ENCODE results near the gene ATXN2.

ATXN2 gene

GRCh38 chr12:111453071-111453989, 145.8 kb downstream of the ATXN2 start:
- TF ChIP-seq GATA3 (IDR thresholded peaks at IDR 0.05; ENCODE audit: low read depth, low read length) (no peak), GATA2 (IDR thresholded peaks at IDR 0.05; ENCODE audit: low read depth, low read length) (no peak)

- TF ChIP-seq GATA3 (IDR thresholded peaks at IDR 0.05; ENCODE audit: low read depth, low read length): no peak
- no peak for TF ChIP-seq GATA2 (IDR thresholded peaks at IDR 0.05; ENCODE audit: low read depth, low read length)
Measured at GRCh38 chr12:111451649-111452129, 147.4 kb downstream of the ATXN2 start.

- TF ChIP-seq GATA2 (IDR thresholded peaks at IDR 0.05; ENCODE audit: low read depth, low read length): no peak
- TF ChIP-seq GATA3 (IDR thresholded peaks at IDR 0.05; ENCODE audit: low read depth, low read length): no peak
Measured at GRCh38 chr12:111451232-111451631, 147.9 kb downstream of the ATXN2 start.

GRCh38 chr12:111450676-111451075, 148.4 kb downstream of the ATXN2 start:
- no peak for TF ChIP-seq GATA2 (IDR thresholded peaks at IDR 0.05; ENCODE audit: low read depth, low read length)
- TF ChIP-seq GATA3 (IDR thresholded peaks at IDR 0.05; ENCODE audit: low read depth, low read length): no peak

GRCh38 chr12:111448846-111449790, 150.0 kb downstream of the ATXN2 start:
- TF ChIP-seq GATA3 (IDR thresholded peaks at IDR 0.05; ENCODE audit: low read depth, low read length) (no peak), GATA2 (IDR thresholded peaks at IDR 0.05; ENCODE audit: low read depth, low read length) (no peak)

GRCh38 chr12:111448266-111448830, 150.8 kb downstream of the ATXN2 start:
- TF ChIP-seq GATA3 (IDR thresholded peaks at IDR 0.05; ENCODE audit: low read depth, low read length) (no peak), GATA2 (IDR thresholded peaks at IDR 0.05; ENCODE audit: low read depth, low read length) (no peak)

GRCh38 chr12:111447571-111448265, 151.4 kb downstream of the ATXN2 start:
- TF ChIP-seq GATA2 (IDR thresholded peaks at IDR 0.05; ENCODE audit: low read depth, low read length): no peak
- TF ChIP-seq GATA3 (IDR thresholded peaks at IDR 0.05; ENCODE audit: low read depth, low read length): no peak

- no peak for TF ChIP-seq GATA3 (IDR thresholded peaks at IDR 0.05; ENCODE audit: low read depth, low read length)
- no peak for TF ChIP-seq GATA2 (IDR thresholded peaks at IDR 0.05; ENCODE audit: low read depth, low read length)
Measured at GRCh38 chr12:111446631-111447570, 152.2 kb downstream of the ATXN2 start.

GRCh38 chr12:111445726-111446581, 153.2 kb downstream of the ATXN2 start:
- TF ChIP-seq GATA2 (IDR thresholded peaks at IDR 0.05; ENCODE audit: low read depth, low read length) (no peak), GATA3 (IDR thresholded peaks at IDR 0.05; ENCODE audit: low read depth, low read length) (no peak)

- TF ChIP-seq GATA2 (IDR thresholded peaks at IDR 0.05; ENCODE audit: low read depth, low read length) (no peak), GATA3 (IDR thresholded peaks at IDR 0.05; ENCODE audit: low read depth, low read length) (no peak)
Measured at GRCh38 chr12:111444925-111445725, 154.0 kb downstream of the ATXN2 start.
